NCI-H2196 treated with DMSO at 0.1 percent for 48 hours (cell line): ENCODE data around the gene CCDC60.
"Not testable (repeated sequence)": the region's sequence is repeated elsewhere in the genome, so short reads cannot be mapped to it uniquely, and the experiment has no call there.

Experiments used
- DNase-seq: peaks from one replicate; lab custom pipeline; 2025; ENCODE audit not compliant: unreplicated experiment; lab: John Stamatoyannopoulos, UW

CCDC60 gene

DNA sequence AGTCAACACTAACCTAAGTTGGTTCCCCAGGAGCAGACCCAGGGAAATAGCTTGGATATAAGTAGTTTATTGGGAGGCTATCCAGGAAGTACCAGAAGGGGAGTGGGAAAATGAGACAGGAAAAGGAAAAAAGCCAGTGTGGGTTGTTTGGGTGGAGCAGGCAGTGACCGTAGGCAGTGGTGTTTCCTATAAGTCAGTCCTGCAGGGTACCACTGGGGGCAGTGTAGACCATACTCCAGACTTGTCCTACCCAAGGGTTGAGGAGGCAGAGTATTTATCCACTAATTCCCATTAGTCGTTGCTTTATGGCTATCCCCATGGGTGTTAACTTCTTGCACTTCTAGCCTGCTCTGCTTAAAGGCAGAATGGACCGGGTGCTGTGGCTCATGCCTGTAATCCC is 6.4 kb upstream of the CCDC60 start:
- no peak for DNase-seq

DNA sequence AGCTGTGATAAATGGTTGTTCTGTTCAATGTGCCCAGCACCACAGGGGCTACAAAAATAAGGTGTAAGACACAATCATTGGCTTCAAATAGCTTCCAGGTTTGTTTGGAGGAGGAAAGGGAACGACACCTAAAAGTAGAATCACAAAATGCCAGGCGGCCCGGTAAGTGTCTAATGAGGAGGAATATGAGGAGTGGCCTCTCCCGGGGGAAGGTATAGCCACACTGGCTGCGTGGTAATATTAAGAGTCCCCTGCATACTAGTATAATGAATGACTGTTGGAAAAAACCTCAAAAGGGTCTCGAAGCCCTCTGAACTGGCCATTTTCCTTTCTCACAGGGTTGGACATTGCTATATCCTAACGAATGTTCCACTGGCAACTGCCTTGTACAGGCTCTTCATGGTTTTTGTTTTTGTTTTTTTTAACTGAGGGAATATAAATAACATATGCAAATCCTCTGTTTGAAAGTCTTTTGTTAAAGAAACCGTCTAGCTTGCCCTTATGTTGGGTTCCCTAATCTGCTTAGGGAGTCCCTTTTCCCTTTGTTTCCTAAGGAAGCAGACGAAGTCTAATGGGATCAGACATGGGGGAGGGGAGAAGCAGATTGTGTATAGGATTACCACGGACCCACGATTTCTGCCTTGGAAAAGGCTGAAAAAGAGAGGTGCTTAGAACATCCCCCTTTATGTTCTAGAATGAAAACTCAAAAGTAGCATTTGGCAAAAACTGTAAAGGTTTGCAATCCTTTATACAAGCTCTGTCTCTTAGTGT is 4.2 kb downstream of the CCDC60 start:
- DNase-seq = no peak

DNA sequence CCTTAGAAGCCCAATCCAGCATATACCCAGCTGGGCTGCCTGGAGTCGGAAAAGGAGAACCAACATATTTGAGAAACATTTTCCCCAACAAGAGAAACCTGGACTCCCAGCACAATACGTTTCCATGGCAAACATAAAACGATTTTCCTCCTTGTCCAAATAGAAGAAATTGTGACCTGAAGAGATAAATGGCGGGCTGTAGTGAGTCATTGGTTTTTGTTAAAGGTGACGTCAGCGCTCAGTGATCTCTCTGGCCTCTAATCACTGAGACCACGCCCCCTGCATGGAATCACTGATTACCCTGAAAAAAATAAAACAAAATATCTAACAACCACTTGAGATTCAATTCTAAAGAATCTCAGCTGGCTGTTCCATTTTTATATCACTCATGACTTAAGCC is 6.0 kb downstream of the CCDC60 start:
- no peak for DNase-seq

DNA sequence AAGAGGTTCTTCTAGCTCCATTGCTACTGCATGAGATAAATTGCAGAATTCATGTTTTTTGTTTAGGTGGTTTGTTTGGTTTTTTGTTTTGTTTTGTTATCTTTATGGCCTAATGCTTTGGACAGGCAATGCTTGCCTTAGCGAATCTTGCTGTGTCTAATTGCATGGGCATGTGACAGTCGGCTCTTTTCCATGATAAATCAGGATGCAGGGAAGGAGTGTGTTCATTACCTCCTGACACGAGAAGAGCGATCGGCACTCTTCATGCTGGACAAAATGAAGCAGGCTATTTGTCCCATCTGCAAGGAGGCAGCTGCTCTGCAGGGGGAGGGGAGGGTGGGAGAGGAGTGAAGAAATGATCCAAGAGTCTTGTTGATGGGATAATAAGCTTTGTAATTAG is 6.5 kb downstream of the CCDC60 start:
- no peak for DNase-seq

DNA sequence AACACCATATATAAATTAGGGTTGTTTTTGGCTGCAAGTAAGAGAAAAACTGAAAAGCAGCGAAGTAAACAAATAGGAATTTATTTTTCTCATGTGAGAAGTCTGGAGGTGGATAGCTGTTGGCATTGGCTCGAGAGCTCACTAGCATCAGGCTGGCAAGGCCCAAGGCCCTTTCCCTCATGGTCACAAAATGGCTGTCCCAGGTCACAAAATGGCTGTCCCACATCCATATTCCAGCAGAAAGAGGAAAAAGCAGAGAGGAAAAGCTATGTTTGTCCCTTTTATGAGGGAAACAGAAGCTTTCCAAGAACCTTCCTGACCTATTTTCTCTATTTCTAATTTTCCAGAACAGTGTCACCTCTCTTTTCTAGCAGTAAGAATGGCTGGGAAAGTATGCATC is 7.5 kb downstream of the CCDC60 start:
- no peak for DNase-seq

DNA sequence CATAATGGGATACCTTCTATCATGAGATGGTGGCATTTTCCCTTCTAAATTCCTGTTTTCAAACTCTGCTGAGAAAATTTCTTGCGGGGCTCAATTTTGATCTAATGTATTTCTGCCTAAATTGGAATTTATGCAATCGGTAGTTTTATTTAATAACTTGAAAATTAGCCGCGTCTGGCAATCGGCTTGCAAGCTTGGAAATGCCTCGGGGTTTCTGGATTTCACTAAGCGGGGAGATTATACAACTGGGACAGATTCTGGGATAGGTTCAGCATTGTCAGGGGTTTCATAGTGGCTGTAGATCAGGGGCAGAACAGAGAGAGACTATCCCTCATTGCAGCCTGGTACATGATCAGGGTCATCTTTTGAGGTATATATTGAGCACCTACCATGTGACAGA is 8.6 kb downstream of the CCDC60 start:
- no peak for DNase-seq

DNA sequence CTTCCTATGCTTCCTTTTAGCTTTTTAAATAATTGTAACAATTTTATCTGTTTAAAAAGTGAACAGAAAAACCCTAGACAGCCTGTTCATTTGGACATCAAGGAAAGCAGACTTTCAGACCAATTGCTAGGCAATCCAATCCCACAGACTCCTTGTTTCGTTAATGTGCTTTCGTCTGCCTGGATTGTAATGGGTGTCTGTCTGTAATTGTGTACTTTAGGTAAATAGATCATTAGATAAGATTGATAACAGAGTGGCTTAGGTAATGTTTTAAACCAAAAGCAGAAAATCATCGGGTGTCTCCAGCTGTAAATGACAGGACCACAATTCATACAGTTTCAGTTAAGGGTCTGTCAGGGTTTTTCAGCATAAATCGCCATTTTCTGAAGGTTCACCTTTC is 19.6 kb downstream of the CCDC60 start:
- DNase-seq = peak; percentile 63

DNA sequence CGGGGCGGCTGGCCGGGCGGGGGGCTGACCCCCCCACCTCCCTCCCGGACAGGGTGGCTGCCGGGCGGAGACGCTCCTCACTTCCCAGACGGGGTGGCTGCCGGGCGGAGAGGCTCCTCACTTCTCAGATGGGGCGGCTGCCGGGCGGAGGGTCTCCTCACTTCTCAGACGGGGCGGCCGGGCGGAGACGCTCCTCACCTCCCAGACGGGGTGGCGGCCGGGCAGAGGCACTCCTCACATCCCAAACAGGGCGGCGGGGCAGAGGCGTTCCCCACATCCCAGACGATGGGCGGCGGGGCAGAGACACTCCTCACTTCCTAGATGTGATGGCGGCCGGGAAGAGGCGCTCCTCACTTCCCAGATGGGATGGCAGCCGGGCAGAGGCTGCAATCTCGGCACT is 25.8 kb downstream of the CCDC60 start:
- DNase-seq = not testable (repeated sequence)

DNA sequence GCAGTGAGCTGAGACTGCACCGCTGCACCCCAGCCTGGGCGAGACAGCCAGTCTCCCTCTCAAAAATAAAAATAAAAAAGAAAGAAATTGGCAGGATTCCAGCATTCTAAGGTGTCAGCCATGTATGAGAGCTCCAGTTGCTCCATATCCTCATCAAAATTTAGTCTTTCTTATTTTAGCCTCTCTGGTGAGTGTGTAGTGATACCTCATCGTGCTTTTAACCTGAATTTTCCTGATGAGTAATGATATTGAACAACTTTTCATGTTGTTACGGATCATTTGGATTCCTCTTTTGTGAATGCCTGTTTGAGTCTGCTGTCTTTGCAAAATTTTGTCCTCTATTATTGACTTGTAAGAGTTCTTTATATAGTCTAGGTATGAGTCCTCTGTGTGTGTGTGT is 28.5 kb downstream of the CCDC60 start:
- DNase-seq = no peak

DNA sequence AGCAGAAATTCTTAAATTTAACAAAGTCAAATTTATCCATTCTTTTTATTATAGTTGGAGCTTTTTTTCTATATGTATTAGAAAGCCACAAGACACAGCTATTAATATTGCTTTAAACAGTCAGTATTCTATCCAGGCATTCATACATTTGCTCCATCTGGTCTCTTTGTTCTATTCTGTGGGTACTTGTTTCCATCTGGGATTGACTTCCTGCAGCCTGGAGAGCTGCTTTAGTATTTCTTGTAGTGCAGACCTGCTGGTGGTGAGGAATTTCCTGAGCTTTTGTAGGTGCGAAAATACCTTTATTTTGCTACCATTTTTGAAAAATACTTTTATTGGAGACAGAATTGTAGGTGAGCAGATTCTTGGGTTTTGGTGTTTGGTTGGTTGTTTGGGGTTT is 29.0 kb downstream of the CCDC60 start:
- DNase-seq = no peak

DNA sequence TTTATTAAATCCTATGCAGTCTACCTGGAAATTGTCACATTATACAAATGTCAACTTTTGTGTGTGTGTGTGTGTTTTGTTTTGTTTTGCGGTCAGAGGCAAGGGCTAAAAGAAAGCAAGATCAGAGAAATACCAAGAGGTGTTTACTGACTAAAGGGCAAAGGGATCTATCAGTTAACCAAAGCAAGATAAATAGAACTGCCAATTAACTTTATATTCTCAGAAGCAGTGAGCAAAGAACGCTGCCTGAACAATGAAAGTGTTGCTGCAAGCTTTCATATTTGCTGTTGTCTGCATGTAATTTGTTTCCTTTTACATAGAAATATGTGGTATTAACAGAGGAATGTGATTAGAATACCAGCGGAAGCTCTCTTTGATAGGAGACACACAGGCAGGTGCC is 30.9 kb downstream of the CCDC60 start:
- DNase-seq = no peak

DNA sequence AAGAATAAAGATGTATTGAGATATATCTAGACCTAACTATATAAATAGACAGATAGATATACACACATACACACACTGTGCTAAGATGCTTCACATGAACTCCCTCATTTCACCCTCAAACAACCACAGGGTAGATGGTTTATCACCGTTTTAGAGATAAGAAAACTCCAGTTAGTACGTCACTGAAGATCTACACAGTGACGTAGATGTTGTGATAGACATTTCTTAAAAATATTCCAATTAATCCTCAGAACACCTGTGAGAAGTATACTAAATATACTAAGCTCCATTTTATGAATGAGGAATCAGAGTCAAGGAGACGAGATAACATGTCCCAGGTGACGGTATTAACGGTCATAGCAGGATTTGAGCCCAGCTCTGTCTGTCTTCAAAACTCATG is 31.5 kb downstream of the CCDC60 start:
- DNase-seq = no peak

DNA sequence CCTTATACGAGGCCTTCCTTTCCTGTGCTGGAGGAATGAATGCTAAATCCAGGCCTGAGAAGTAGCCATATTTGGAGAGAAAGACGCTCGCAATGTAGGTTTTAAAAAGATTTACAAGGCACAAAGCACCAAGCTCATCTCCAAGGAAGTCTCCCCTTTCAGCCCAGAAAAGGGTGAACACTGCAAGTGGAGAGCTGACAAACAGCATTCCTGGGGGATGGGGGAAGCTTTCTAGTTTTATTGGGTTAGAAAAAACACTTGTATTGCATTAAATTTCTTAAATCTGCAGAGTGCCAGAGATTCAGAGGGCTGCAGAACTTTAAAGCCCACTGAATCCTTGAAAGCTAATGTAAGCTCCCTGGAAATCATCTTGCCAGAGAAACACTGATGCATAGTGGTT is 34.6 kb downstream of the CCDC60 start:
- no peak for DNase-seq

DNA sequence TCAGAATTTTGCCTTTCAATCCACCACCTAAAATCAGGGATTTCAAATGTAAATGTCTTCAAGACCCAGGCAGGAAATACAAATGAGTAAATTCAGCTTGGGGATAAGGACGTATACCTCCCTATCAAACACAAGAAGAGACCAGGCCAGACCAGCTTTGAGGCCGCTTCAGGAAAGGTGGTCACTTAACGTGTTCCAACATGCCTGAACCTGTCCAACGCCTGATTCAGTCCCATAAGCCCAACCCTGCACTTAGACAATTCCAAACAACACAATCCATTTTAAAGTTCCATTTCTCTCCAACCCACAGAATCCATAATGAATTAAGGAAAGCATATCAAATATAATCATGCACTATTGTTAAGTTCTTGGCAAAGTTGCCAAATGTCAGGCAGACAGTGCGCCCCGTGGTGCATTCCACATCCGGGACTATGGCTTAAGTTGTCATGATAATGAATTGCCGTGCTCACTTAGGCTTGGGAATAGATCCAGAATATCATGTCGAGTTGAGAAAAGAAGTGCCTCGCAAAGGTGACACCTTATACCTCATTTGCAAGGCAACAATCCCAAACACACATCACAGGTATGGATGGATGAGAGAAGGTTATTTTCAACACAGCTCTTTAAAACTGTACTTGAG is 35.5 kb downstream of the CCDC60 start:
- DNase-seq = no peak

DNA sequence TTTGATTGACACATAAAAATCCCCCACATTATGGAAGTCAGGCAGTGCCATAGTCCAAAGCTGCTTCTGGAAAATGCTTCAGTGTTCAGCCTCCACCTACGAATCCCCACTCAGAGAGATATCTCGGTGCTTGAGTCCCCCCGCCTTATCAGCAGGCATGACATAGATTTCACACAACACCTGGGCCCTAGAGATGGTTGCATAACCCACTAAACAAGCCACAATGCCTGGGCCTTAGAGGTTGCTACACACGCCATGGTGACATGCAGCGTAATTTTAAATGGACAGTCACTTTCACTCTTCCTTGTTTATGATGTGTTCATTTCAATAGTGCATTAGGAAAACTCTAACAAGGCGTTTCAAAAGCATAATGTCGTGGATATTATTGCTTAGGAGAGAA is 38.0 kb downstream of the CCDC60 start:
- DNase-seq = no peak

DNA sequence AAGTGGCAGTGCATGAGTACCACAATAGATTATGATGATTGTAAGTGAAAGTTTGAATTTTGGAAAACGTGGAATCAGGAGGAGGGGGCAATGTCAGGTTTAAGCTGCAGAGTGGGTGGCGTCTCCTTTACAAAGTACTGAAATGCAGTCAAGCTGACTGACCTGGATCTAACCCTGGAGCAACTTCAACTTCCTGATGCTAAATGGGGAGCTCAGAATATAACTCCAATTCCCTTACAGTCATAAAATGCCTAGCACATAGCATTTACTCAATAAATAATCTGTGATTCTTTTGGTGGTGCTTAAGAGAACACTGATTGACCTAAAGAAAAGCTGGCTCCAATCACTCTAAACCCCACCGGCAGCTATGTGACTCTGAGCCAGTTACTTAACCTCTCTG is 38.5 kb downstream of the CCDC60 start:
- DNase-seq = no peak

DNA sequence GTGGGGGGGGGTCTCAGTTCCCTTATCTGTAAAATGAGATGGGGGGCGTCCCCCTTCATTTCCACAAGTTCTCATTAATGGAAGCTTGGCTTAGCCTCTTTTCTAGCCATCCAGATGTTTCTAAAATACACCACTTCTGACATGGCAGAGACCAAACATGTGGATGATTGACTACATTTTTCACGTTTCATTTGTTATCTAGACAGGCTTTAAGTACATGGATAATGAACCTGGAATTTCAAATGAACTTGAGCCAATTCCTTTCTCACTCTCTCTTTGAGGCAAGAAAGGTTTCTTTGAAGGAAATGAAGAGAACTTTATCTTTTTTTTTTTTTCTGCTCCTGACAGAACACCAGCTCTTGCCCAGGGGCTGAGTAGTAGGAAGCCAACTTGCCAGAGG is 39.1 kb downstream of the CCDC60 start:
- no peak for DNase-seq

DNA sequence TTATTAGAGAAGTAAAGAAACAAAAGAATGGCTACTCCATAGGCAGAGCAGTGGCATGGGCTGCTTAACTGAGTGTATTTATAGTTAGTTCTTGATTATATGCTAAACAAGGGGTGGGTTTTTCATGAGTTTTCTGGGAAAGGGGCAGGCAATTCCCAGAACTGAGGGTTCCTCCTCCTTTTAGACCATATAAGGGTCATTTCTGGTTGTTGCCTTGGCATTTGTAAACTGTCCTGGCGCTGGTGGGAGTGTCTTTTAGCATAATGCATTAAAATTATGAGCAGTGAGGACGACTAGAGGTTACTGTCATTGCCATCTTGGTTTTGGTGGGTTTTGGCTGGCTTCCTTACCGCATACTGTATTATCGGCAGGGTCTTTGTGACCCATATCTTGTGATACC is 40.1 kb downstream of the CCDC60 start:
- no peak for DNase-seq

DNA sequence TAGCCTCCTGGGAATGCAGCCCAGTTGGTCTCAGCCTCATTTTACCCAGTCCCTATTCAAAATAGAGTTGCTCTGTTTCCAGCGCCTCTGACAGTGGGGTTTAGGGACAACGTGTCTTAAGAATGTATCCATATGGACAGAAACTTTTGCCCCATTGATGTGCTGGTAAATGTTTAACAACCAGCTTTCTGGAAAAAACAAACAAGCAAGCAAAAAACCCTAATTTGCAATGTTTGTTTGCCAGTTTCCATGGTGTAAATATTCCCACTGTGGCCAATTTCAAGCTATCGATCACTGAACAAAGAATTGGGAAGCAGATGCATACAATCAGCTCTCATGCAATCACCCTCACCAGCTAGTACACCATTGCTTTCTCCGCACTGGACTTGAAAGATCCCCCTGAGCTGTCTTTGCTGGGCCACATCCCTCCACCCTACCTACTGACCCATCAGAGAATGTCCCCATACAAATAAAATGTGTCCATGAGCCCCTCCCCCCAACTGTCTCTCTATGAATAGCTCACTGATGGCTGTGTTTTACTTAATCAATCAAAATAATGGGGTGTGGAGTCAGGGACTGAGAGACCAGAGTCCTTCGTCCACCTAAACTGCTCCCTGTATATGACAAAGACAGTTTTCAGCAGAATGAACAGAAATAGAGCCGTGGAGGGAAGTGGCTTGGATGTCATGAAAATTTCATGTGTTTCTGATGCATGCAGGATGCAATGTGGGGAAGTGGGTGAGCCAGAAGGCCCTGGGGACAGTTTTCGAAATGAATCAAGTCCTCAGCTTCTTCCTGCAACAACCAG is 40.8 kb downstream of the CCDC60 start:
- no peak for DNase-seq

DNA sequence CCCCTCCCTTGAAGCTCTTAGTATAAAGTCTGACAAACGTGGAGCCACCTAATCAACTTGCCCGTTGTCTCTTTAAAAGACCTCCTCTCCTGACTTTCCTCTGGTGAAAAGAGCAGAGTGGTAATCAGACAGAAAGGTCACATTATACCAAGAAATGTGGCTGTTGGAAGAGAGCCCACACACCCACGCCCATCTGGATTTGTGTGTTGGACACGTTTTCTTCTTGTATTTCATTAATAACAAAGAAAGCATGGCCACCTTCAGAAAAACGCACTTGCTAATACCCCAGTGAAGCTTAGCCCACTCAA is 41.3 kb downstream of the CCDC60 start:
- DNase-seq = no peak

DNA sequence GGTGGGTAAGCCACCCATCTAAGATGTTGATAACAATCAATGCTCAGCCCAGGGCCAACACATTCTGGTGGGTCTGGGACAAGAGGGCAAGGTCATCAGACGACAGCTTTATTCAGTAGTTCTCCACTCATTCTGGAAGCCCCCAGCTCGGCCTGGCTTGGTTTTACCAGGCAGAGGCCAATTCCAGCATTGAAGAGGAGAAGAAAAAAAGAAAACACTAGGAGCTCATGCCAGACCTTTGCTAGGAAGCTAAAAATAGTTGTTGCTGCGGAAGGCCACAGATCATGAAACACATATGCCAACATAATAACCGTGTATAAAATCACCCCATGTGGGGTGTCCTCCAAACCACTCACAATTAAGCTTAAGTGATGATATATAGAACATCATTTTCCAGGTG is 44.4 kb downstream of the CCDC60 start:
- DNase-seq = no peak

DNA sequence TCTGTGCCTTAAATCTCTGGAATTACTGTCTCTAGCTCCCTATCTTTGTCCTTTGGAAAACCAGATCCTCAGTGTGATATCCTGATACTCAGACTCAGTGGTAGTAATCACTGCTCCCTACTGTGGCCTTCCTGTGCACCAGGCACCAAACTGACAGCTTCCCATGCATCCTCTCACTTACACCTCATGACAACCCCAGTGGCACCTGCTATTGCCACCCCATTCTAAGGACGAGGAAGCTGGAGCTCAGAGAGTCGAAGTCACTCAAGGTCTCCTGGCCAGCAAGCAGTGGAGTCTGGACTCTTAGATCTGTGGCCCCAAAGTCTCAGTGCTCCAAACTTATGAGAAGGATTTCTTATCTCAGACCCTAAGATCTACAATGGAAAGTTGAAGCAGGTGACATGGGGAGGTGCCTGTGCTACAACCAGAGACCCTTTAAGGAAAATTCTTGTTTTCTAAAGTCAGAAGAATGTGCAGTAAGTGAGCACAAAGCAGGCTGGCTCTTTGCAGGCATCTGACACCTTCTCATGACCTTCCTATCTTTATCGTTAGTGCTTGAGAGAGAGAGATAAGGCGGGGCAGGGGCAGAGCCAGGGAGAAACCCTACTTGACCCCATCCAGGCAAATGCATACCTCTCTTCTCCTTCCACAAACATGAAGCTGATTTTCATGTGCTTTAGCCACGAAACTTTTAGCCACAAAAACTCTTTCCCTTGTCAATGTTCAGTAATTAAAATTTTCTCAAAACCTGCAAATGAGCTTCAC is 47.1 kb downstream of the CCDC60 start:
- no peak for DNase-seq
